LNCaP clone FGC (cell line): ENCODE data around the gene GALNT10.

ENCODE experiments used
- DNase-seq: peaks from one replicate; pipeline ENCODE4 v3.0.0-alpha.2; 2011; ENCODE audit warnings: low read depth
- H3K4me3 ChIP-seq: 2 replicates; pipeline ENCODE4 v1.5.1; 2011; ENCODE audit warnings: mild to moderate bottlenecking, low read depth, low read length, control low read depth
- CTCF ChIP-seq: IDR thresholded peaks from 2 replicates; pipeline ENCODE4 v1.5.1; 2012; ENCODE audit warnings: mild to moderate bottlenecking; ENCODE audit not compliant: control insufficient read depth, insufficient read depth; ENCODE audit errors: extremely low read depth

Gene GALNT10

DNA sequence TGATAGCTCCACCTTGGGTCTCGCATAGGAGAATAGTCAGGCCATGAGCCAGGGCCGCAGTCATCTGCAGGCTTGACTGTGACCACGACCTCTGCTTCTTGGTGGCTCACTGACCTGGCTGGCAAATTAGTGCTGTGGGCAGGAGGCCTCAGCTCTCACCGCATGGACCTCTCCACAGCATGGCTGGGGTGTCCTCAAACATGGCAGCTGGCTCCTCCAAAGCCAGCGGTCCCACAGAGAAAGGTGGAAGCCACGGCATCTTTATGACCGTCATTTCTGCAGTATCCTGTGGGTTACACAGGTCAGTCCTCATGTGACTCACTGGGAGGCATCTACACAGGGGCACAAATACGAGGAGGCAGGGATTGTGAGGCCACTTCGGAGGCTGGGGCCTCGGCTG lies 212.1 kb downstream of the GALNT10 start:
- no peak for TF ChIP-seq CTCF
- no peak for DNase-seq
- no peak overlapping the region for H3K4me3 ChIP-seq

- TF ChIP-seq CTCF, result no peak
- no peak for DNase-seq
- H3K4me3 ChIP-seq, result no peak overlapping the region
Observed at GRCh38 chr5:154403234-154403633, 212.7 kb downstream of the GALNT10 start.

- no peak overlapping the region for H3K4me3 ChIP-seq
- TF ChIP-seq CTCF, result no peak
- DNase-seq, result no peak
Observed at GRCh38 chr5:154403776-154404387, 213.3 kb downstream of the GALNT10 start.

GRCh38 chr5:154405078-154405792 lies 214.7 kb downstream of the GALNT10 start:
- peak overlapping the region; percentile 17; the same call in 1 of the 2 replicates for H3K4me3 ChIP-seq
- peak; percentile 96 for TF ChIP-seq CTCF
- no peak for DNase-seq

DNA sequence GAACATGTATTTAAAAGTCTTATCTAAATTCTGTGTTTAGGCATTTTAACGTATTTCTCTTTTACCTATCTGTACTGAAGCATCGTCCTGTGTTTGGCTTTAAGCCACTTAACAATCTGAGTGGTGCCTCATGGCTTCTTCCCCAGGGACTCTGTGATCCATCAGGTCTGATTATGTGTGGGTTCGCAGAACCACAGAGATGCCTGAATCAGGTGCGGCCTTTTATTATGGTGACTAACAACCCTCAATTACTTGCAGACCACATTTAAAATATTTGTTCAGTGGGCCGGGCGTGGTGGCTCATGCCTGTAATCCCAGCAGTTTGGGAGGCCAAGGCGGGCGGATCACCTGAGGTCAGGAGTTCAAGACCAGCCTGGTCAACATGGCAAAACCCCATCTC lies 215.7 kb downstream of the GALNT10 start:
- no peak overlapping the region for H3K4me3 ChIP-seq
- TF ChIP-seq CTCF, result no peak
- no peak for DNase-seq

- H3K4me3 ChIP-seq, result no peak overlapping the region
- no peak for DNase-seq
- TF ChIP-seq CTCF, result no peak
Observed at GRCh38 chr5:154406826-154407225, 216.3 kb downstream of the GALNT10 start.
